OCI-LY7 (cell line): ENCODE data around the gene CLMP. TPM values are rescaled to one million over a fixed set of nuclear protein-coding genes. Genes with fewer than 3 reads are reported as not detected.

Source experiments
- BruUV-seq: library from RNA; stranded (reverse); fragments of 400-500 nt; replicated peaks from 2 replicates; lab custom pipeline; 2021; lab: Mats Ljungman, UMichigan
- CTCF ChIA-PET: fragments of 300-600 bp; sonication (Branson Sonifier 250); formaldehyde crosslinking; loops from one replicate; lab custom pipeline; 2022; ENCODE audit warnings: antibody characterized with exemption; ENCODE audit not compliant: unreplicated experiment; lab: Charles Lee
- POLR2A ChIA-PET: fragments of 300-600 bp; sonication (Branson Sonifier 250); formaldehyde crosslinking; loops from one replicate; lab custom pipeline; 2022; ENCODE audit warnings: antibody characterized with exemption; lab: Charles Lee
- DNase-seq: peaks from one replicate; pipeline ENCODE4 v3.0.0-alpha.2; 2015; ENCODE audit warnings: low spot score
- H2AFZ ChIP-seq: fragments of 200-600 bp; sonication (generic), shearing (Covaris generic); 2 replicates; pipeline ENCODE4 v1.6.1; 2014; ENCODE audit warnings: mild to moderate bottlenecking, antibody characterized with exemption, low read length, moderate library complexity
- H3K27ac ChIP-seq: fragments of 200-600 bp; sonication (generic); 2 replicates; pipeline ENCODE4 v1.5.1; 2014; ENCODE audit warnings: mixed run types, low read depth, mild to moderate bottlenecking, moderate library complexity, low read length, inconsistent platforms; ENCODE audit not compliant: poor library complexity, severe bottlenecking
- H3K36me3 ChIP-seq: fragments of 200-600 bp; sonication (generic); 2 replicates; pipeline ENCODE4 v1.6.1; 2014; ENCODE audit warnings: mild to moderate bottlenecking, antibody characterized with exemption, low read length, moderate library complexity, mixed read lengths; ENCODE audit not compliant: insufficient read depth
- H3K4me1 ChIP-seq: fragments of 200-600 bp; sonication (generic); 2 replicates; pipeline ENCODE4 v1.5.1; 2014; ENCODE audit warnings: mild to moderate bottlenecking, low read length; ENCODE audit not compliant: insufficient read depth, poor library complexity, severe bottlenecking
- H3K4me2 ChIP-seq: fragments of 200-600 bp; sonication (generic); 2 replicates; pipeline ENCODE4 v1.6.1; 2014; ENCODE audit warnings: mild to moderate bottlenecking, low read length
- H3K4me3 ChIP-seq: fragments of 200-600 bp; sonication (generic); 2 replicates; pipeline ENCODE4 v1.5.1; 2014; ENCODE audit warnings: mild to moderate bottlenecking, low read depth, low read length; ENCODE audit not compliant: poor library complexity, severe bottlenecking
- H3K79me2 ChIP-seq: fragments of 200-600 bp; sonication (generic); 2 replicates; pipeline ENCODE4 v1.6.1; 2016; ENCODE audit warnings: low read depth, mild to moderate bottlenecking, low read length, moderate library complexity, mixed read lengths; ENCODE audit not compliant: insufficient read depth
- H3K9me2 ChIP-seq: fragments of 200-600 bp; sonication (generic); 2 replicates; pipeline ENCODE4 v1.6.1; 2016; ENCODE audit warnings: mild to moderate bottlenecking, low read length, mixed read lengths; ENCODE audit not compliant: insufficient read depth
- H3K9me3 ChIP-seq: fragments of 200-600 bp; sonication (generic); 2 replicates; pipeline ENCODE4 v1.6.1; 2014; ENCODE audit warnings: mild to moderate bottlenecking, mixed run types, low read length, mixed read lengths
- H4K20me1 ChIP-seq: fragments of 200-600 bp; sonication (generic); 2 replicates; pipeline ENCODE4 v1.6.1; 2014; ENCODE audit warnings: mild to moderate bottlenecking, antibody characterized with exemption, low read length, moderate library complexity, mixed read lengths; ENCODE audit not compliant: insufficient read depth
- EZH2phosphoT487 ChIP-seq: fragments of 200-600 bp; sonication (generic); IDR thresholded peaks from 2 replicates; pipeline ENCODE4 v1.6.1; 2018; ENCODE audit warnings: low read depth, borderline replicate concordance, mild to moderate bottlenecking, mixed run types, antibody characterized with exemption, low read length, moderate library complexity, mixed read lengths
- intact Hi-C: fragments of 100-400 bp; cut with micrococcal nuclease; formaldehyde crosslinking; loops from one replicate; pipeline ENCODE4 v1.10.0; 2022; ENCODE audit not compliant: unreplicated experiment
- total RNA-seq, 2 experiments: library from RNA; depleted of rRNA in 1 of 2; stranded (reverse); fragments of >200 nt in 1 of 2; shearing (Covaris generic) in 1 of 2; gene quantifications; 2 replicates each; pipeline ENCODE4 v1.2.3, GENCODE V29; 2014 to 2022
- TF ChIP-seq, protein P1 (sequence below): fragments of 200-600 bp; sonication (generic); conservative IDR thresholded peaks from 2 replicates; pipeline ENCODE4 v1.5.1; 2014; ENCODE audit warnings: mild to moderate bottlenecking, antibody characterized with exemption, low read length, moderate library complexity, mixed read lengths

CLMP gene
- total RNA-seq, 2 experiments from 2014 or later = not detected

DNA sequence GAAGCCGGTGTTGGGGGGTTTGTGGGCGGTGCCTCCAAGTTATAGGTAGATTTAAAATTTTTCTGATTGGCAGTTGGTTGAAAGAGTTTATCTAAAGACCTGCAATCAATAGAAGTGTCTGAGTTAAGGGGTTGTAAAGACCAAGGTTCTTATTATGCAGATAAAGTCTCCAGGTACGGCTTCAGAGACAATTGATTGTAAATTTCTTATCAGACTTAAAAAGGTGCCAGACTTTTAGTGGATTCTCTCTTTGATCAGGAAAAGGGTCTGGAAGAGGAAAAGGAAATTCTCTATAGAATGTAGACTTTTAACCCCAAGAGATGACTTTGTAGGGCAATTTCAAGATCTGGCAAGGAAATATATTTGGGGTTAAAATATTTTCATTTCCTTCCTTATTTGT, 25.2 kb downstream of the CLMP start:
- intact Hi-C loops = no loop called here
- BruUV-seq = no TSS peak
- POLR2A ChIA-PET = no interaction called here

DNA sequence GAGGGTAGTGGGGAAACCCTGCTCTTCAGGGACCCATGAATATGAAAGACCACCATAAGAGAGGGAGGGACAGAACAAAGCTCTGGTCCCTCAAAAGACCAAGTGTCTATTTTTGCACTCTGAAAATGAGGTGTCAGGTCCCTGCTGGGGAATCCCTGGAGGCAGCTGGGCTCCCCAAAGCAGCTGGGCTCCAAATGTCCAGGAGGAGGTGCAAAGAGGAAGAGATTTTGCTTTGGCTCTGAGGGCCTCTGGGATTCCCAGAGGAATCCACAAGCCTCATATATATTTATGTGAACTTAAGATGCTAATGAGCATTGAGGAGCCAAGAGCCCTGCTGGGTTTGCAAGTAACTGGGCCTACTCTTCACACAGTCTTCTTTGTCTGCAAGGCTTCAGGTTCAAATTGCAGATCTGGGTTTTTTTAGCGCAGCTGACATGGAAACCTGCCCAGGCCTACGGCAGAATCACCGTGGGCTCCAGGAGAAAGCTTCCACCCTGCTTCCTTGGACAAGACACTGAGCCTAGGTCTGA, 26.0 kb downstream of the CLMP start:
- Histone ChIP-seq H3K9me2 (no peaks in the 10 kb centered on the region), H3K36me3 (no peaks in the 10 kb centered on the region), H3K4me3 (no peak overlapping the region), H2AFZ (no peak overlapping the region), H3K4me1 (no peaks in the 10 kb centered on the region), H3K79me2 (no peaks in the 10 kb centered on the region), H3K27ac (no peak overlapping the region), H3K4me2 (no peak overlapping the region), H3K9me3 (no peaks in the 10 kb centered on the region), H4K20me1 (no peaks in the 10 kb centered on the region)
- TF ChIP-seq, protein P1, sequence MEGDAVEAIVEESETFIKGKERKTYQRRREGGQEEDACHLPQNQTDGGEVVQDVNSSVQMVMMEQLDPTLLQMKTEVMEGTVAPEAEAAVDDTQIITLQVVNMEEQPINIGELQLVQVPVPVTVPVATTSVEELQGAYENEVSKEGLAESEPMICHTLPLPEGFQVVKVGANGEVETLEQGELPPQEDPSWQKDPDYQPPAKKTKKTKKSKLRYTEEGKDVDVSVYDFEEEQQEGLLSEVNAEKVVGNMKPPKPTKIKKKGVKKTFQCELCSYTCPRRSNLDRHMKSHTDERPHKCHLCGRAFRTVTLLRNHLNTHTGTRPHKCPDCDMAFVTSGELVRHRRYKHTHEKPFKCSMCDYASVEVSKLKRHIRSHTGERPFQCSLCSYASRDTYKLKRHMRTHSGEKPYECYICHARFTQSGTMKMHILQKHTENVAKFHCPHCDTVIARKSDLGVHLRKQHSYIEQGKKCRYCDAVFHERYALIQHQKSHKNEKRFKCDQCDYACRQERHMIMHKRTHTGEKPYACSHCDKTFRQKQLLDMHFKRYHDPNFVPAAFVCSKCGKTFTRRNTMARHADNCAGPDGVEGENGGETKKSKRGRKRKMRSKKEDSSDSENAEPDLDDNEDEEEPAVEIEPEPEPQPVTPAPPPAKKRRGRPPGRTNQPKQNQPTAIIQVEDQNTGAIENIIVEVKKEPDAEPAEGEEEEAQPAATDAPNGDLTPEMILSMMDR = no peak
- TF ChIP-seq EZH2phosphoT487 = no peak
- intact Hi-C loops = no loop called here
- no peak for DNase-seq
- BruUV-seq = no TSS peak
- ChIA-PET POLR2A (interaction anchor here (0.6 kb wide), 1 partner anchor 73 kb away, joined by 3 read pairs; no protein-coding TSS in a partner anchor), CTCF (no interaction called here)

More for the DNA sequence above, 25.2 kb downstream of the CLMP start:
- Histone ChIP-seq H2AFZ (no peak overlapping the region), H3K4me3 (no peak overlapping the region), H3K79me2 (no peaks in the 10 kb centered on the region), H3K4me1 (no peaks in the 10 kb centered on the region), H3K4me2 (no peak overlapping the region), H3K9me2 (no peaks in the 10 kb centered on the region), H4K20me1 (no peaks in the 10 kb centered on the region), H3K9me3 (no peaks in the 10 kb centered on the region), H3K36me3 (no peaks in the 10 kb centered on the region), H3K27ac (no peak overlapping the region)
- DNase-seq = no peak
- no peak for TF ChIP-seq EZH2phosphoT487
- TF ChIP-seq, protein P1 = no peak
- CTCF ChIA-PET = no interaction called here

DNA sequence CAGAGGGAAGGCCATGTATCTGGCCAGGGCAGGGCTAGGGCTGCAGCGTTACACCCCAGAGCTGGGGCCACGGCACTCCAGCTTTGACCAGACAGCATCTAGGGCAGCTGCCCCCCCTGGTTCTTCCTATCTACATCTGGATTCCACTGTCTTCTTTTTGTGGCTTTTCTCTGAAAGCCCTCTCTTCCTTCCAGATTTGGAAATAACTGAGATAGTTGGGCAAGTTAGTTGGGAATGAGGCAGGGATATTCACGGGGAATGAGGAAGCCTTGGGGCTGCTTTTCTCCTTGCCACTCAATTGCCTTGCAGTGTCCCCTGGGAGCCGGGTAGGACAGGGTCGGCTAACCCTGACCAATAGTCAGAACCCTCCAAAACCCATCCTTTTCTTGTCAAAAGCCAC, 26.8 kb downstream of the CLMP start:
- no peak overlapping the region for H2AFZ ChIP-seq
- no peak for DNase-seq
- no peaks in the 10 kb centered on the region for H3K4me1 ChIP-seq
- no TSS peak for BruUV-seq
- H3K9me3 ChIP-seq = no peaks in the 10 kb centered on the region
- no peaks in the 10 kb centered on the region for H3K9me2 ChIP-seq
- POLR2A ChIA-PET = no interaction called here
- no peaks in the 10 kb centered on the region for H4K20me1 ChIP-seq
- H3K79me2 ChIP-seq = no peaks in the 10 kb centered on the region
- no peak overlapping the region for H3K27ac ChIP-seq
- CTCF ChIA-PET = no interaction called here
- intact Hi-C loops = no loop called here
- TF ChIP-seq, protein P1 = no peak
- TF ChIP-seq EZH2phosphoT487 = no peak
- H3K4me3 ChIP-seq = no peak overlapping the region
- H3K36me3 ChIP-seq = no peaks in the 10 kb centered on the region
- no peak overlapping the region for H3K4me2 ChIP-seq
